Measurements from ENCODE around the gene KRT82. TPM values are rescaled to one million over a fixed set of nuclear protein-coding genes. Genes with fewer than 3 reads are reported as not detected.
"Not testable (repeated sequence)": the region's sequence is repeated elsewhere in the genome, so short reads cannot be mapped to it uniquely, and the experiment has no call there.

Gene KRT82
- total and polyA plus RNA-seq, 3 donors from 2014 or later: not detected

DNA sequence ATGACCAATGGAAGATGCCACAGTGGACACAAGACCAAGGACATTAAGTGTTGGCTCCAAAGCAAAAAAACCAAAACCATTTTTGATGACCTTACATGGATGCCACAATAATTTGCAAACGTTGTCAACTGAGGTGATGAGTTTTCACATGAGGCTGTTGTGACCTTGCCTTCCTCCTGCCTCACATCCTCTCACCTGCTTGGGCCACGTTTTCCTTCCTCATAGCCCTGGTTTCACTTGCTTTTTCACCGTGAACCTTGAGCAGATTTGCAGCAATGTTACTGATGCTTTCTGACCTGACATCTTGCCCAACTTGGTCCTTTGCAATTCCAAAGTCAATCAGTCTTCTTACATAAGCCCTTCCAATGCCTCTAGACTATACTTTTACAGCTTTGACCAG lies 42.1 kb upstream of the KRT82 start:
- intact Hi-C loops (cut with DNase I; ENCODE audit: low total_unique reads): no loop called here
- H3K4me1 ChIP-seq: no peaks in the 10 kb centered on the region
- H3K9me3 ChIP-seq: no peaks in the 10 kb centered on the region
- WGBS, 2 donors: 64 to 69% methylated on average over 3 of the region's 3 CpGs
- no peak overlapping the region for H3K4me3 ChIP-seq
- H3K27ac ChIP-seq: no peak overlapping the region
- TF ChIP-seq POLR2A (IDR thresholded peaks at IDR 0.05): no peak
- TF ChIP-seq, protein P1, sequence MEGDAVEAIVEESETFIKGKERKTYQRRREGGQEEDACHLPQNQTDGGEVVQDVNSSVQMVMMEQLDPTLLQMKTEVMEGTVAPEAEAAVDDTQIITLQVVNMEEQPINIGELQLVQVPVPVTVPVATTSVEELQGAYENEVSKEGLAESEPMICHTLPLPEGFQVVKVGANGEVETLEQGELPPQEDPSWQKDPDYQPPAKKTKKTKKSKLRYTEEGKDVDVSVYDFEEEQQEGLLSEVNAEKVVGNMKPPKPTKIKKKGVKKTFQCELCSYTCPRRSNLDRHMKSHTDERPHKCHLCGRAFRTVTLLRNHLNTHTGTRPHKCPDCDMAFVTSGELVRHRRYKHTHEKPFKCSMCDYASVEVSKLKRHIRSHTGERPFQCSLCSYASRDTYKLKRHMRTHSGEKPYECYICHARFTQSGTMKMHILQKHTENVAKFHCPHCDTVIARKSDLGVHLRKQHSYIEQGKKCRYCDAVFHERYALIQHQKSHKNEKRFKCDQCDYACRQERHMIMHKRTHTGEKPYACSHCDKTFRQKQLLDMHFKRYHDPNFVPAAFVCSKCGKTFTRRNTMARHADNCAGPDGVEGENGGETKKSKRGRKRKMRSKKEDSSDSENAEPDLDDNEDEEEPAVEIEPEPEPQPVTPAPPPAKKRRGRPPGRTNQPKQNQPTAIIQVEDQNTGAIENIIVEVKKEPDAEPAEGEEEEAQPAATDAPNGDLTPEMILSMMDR (IDR thresholded peaks at IDR 0.05): no peak
- H3K27me3 ChIP-seq: no peaks in the 10 kb centered on the region
- H3K36me3 ChIP-seq (ENCODE audit: low read depth, missing control alignments): no peaks in the 10 kb centered on the region
- DNase-seq: no peak

GRCh38 chr12:52447196-52447595 lies 41.1 kb upstream of the KRT82 start:
- intact Hi-C loops (cut with DNase I; ENCODE audit: low total_unique reads): not testable (repeated sequence)

GRCh38 chr12:52446367-52447045 lies 40.4 kb upstream of the KRT82 start:
- Histone ChIP-seq H3K27ac (no peak overlapping the region), H3K27me3 (no peaks in the 10 kb centered on the region), H3K9me3 (no peaks in the 10 kb centered on the region), H3K4me3 (no peak overlapping the region), H3K36me3 (ENCODE audit: low read depth, missing control alignments) (no peaks in the 10 kb centered on the region), H3K4me1 (no peaks in the 10 kb centered on the region)
- 85 to 93% methylated on average over 6 of the region's 6 CpGs for WGBS, 2 donors
- no peak for DNase-seq
- intact Hi-C loops (cut with DNase I; ENCODE audit: low total_unique reads): no loop called here
- TF ChIP-seq, protein P1 (IDR thresholded peaks at IDR 0.05): no peak
- no peak for TF ChIP-seq POLR2A (IDR thresholded peaks at IDR 0.05)

More at GRCh38 chr12:52447196-52447595, 41.1 kb upstream of the KRT82 start:
- 87 to 98% methylated on average over 4 to 11 of the region's 11 CpGs for WGBS, 2 donors
- not testable (repeated sequence) for H3K9me3 ChIP-seq; H3K4me3 ChIP-seq; H3K36me3 ChIP-seq (ENCODE audit: low read depth, missing control alignments); H3K27ac ChIP-seq; H3K27me3 ChIP-seq; DNase-seq; H3K4me1 ChIP-seq

DNA sequence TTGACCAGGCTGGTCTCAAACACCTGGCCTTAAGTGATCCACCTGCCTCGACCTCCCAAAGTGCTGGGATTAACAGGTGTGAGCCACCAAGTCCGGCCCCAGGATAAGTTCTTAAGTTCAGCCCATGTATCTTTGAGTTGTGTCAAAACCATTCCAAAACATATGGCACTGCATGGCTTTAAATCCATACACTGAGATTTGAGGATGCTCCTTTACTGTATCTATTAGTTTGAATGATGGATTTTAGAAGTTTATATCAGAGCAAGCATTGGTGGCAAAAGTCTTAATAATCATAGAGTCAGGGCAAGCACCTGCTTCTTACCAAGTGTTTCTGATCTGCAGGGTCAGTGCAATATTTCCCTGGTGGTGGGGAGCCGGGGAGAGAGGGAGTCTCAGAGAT lies 39.7 kb upstream of the KRT82 start:
- intact Hi-C loops (cut with DNase I; ENCODE audit: low total_unique reads): no loop called here

GRCh38 chr12:52444647-52445595 lies 38.8 kb upstream of the KRT82 start:
- no peak overlapping the region for H3K4me3 ChIP-seq
- intact Hi-C loops (cut with DNase I; ENCODE audit: low total_unique reads): no loop called here
- no peak for TF ChIP-seq POLR2A (IDR thresholded peaks at IDR 0.05)
- TF ChIP-seq, protein P1 (IDR thresholded peaks at IDR 0.05): no peak
- no peaks in the 10 kb centered on the region for H3K4me1 ChIP-seq
- DNase-seq: no peak
- H3K9me3 ChIP-seq: no peaks in the 10 kb centered on the region
- no peaks in the 10 kb centered on the region for H3K27me3 ChIP-seq
- H3K36me3 ChIP-seq (ENCODE audit: low read depth, missing control alignments): no peaks in the 10 kb centered on the region
- H3K27ac ChIP-seq: no peak overlapping the region
- 76 to 77% methylated on average over 10 of the region's 10 CpGs for WGBS, 2 donors

More for the DNA sequence above, 39.7 kb upstream of the KRT82 start:
- Histone ChIP-seq H3K9me3 (no peaks in the 10 kb centered on the region), H3K4me3 (no peak overlapping the region), H3K27me3 (no peaks in the 10 kb centered on the region), H3K4me1 (no peaks in the 10 kb centered on the region), H3K27ac (no peak overlapping the region), H3K36me3 (ENCODE audit: low read depth, missing control alignments) (no peaks in the 10 kb centered on the region)
- TF ChIP-seq POLR2A (IDR thresholded peaks at IDR 0.05): no peak
- TF ChIP-seq, protein P1 (IDR thresholded peaks at IDR 0.05): no peak
- no peak for DNase-seq
- 70 to 75% methylated on average over 3 of the region's 3 CpGs for WGBS, 2 donors

All from testis (tissue), 3 donors.